HG03575 (cell line): Measurements from ENCODE around the gene NCKAP5L.
A peak's percentile ranks its signal among the peaks of the same experiment; 100 is the strongest.
"Not testable (repeated sequence)": the region's sequence is repeated elsewhere in the genome, so short reads cannot be mapped to it uniquely, and the experiment has no call there.

ENCODE experiments used
- ATAC-seq: cut with Tn5 transposase; IDR thresholded peaks from one replicate; pipeline ENCODE4 v1.9.1; 2021; ENCODE audit not compliant: unreplicated experiment, insufficient number of reproducible peaks, low FRiP score; ENCODE audit errors: extremely low read depth

Gene NCKAP5L

GRCh38 chr12:49867570-49868341 is 39.5 kb upstream of the NCKAP5L start:
- ATAC-seq, result no peak

GRCh38 chr12:49866859-49867569 is 38.8 kb upstream of the NCKAP5L start:
- no peak for ATAC-seq

GRCh38 chr12:49865782-49866135 is 37.5 kb upstream of the NCKAP5L start:
- no peak for ATAC-seq

- ATAC-seq, result no peak
Observed at GRCh38 chr12:49865109-49865781, 37.0 kb upstream of the NCKAP5L start.

GRCh38 chr12:49864798-49865090 is 36.5 kb upstream of the NCKAP5L start:
- ATAC-seq, result no peak

GRCh38 chr12:49863946-49864797 is 36.0 kb upstream of the NCKAP5L start:
- ATAC-seq, result no peak

- ATAC-seq, result not testable (repeated sequence)
Observed at GRCh38 chr12:49860921-49861320, 32.7 kb upstream of the NCKAP5L start.

GRCh38 chr12:49855890-49856289 is 27.7 kb upstream of the NCKAP5L start:
- not testable (repeated sequence) for ATAC-seq

- ATAC-seq, result no peak
Observed at GRCh38 chr12:49854976-49855375, 26.8 kb upstream of the NCKAP5L start.

- no peak for ATAC-seq
Observed at GRCh38 chr12:49853671-49854070, 25.5 kb upstream of the NCKAP5L start.

GRCh38 chr12:49847161-49847560 is 18.9 kb upstream of the NCKAP5L start:
- no peak for ATAC-seq

- no peak for ATAC-seq
Observed at GRCh38 chr12:49846032-49846431, 17.8 kb upstream of the NCKAP5L start.

- ATAC-seq, result no peak
Observed at GRCh38 chr12:49843876-49844437, 15.7 kb upstream of the NCKAP5L start.

- ATAC-seq, result no peak
Observed at GRCh38 chr12:49843411-49843810, 15.2 kb upstream of the NCKAP5L start.

- ATAC-seq, result peak; percentile 31
Observed at GRCh38 chr12:49842519-49843352, 14.5 kb upstream of the NCKAP5L start, which contains the start of gene BCDIN3D. BCDIN3D (minus strand) TSS chr12:49843106; CDS start chr12:49843087, 19 bp downstream.

GRCh38 chr12:49838973-49839633 is 10.9 kb upstream of the NCKAP5L start:
- ATAC-seq, result no peak

GRCh38 chr12:49832836-49833421 is 4.7 kb upstream of the NCKAP5L start:
- no peak for ATAC-seq
